ENCODE results near the gene TCEA3. TPM values are rescaled to one million over a fixed set of nuclear protein-coding genes. Genes with fewer than 3 reads are reported as not detected.
A peak's percentile ranks its signal among the peaks of the same experiment; 100 is the strongest.

Gene TCEA3
- total RNA-seq, 2 experiments from 2014 or later = 5.5 to 6.8 TPM

DNA sequence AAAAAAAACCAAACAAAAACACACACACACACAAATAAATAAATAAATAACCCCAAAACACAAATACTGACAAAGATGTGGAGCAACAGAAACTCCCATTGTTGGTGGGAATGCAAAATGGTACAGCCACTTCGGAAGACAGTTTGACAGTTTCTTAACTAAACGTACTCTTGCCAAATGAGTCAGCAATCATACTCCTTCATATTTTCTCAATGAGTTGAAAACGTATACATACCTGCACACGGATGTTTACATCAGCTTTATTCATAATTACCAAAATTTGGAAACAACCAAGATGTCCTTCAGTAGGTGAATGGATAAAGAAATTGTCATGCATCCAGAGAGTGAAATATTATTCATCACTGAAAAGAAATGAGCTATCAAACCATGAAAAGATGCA is 36.0 kb upstream of the TCEA3 start:
- peaks cover 4% of the 10 kb centered on the region for H3K4me1 Mint-ChIP-seq
- H3K4me3 Mint-ChIP-seq = no peak overlapping the region
- ATAC-seq = no peak
- CTCF ChIA-PET = interaction anchor here (0.6 kb wide), 1 partner anchor 55 kb away, joined by 3 read pairs; no protein-coding TSS in a partner anchor
- POLR2A ChIA-PET = no interaction called here
- H3K9me3 Mint-ChIP-seq (ENCODE audit: low read depth) = no peaks in the 10 kb centered on the region
- H3K36me3 Mint-ChIP-seq (ENCODE audit: low read depth) = no peaks in the 10 kb centered on the region
- DNase-seq = no peak
- no peak overlapping the region for H3K27ac Mint-ChIP-seq
- peaks cover 8% of the 10 kb centered on the region for H3K27me3 Mint-ChIP-seq
- intact Hi-C loops (cut with DNase I, micrococcal nuclease) = no loop called here

DNA sequence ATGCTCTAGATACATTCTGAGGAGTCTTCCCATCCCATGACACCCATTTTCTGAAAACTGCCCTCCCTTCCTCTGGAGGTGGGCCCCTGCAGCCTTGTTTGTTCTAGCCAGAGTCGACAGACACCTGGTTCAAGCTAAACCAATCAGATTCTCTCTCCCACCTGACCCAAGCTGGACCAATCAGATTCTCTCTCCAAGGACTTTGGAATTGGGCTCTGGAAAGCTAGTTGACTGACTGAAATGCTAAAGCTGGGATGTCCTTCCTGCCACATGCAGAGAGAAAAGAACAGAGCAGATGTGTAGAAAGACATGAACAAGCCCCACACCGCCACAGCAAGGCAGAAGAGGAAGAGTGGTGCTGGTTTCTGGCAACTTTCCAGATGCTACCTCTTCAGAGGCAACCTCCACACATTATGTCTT is 34.8 kb upstream of the TCEA3 start:
- no peaks in the 10 kb centered on the region for H3K9me3 Mint-ChIP-seq (ENCODE audit: low read depth)
- H3K4me3 Mint-ChIP-seq = no peak overlapping the region
- POLR2A ChIA-PET = no interaction called here
- intact Hi-C loops (cut with DNase I, micrococcal nuclease) = no loop called here
- CTCF ChIA-PET = interaction anchor here (1.0 to 1.2 kb wide), 2 partner anchors 38 to 178 kb away, joined by 3 to 6 read pairs; no protein-coding TSS in a partner anchor
- H3K4me1 Mint-ChIP-seq = peaks cover 4% of the 10 kb centered on the region
- no peak for ATAC-seq
- H3K36me3 Mint-ChIP-seq (ENCODE audit: low read depth) = no peaks in the 10 kb centered on the region
- H3K27me3 Mint-ChIP-seq = peaks cover 10% of the 10 kb centered on the region
- no peak for DNase-seq
- no peak overlapping the region for H3K27ac Mint-ChIP-seq

DNA sequence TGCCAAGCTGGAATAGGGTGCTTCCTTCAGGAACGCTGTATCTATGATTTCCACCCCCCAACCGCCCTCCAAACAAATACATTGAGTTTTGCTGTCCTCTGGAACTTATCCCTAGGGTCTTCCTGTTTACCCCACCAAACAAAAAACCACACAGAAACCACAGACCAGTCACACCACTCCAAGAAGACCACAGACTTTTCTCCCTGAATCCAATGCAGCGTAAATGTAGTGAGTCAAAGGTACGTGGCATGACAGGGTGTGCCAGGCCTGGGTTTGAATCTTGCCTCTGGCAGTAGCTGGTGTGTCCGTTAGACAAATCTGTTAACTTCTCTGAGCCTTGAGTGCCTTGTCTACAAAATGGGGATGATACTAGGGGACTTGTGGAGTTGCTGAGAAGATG is 31.7 kb upstream of the TCEA3 start:
- Mint-ChIP-seq H3K27ac (no peak overlapping the region), H3K4me3 (no peak overlapping the region), H3K4me1 (peaks cover 17% of the 10 kb centered on the region), H3K36me3 (ENCODE audit: low read depth) (no peaks in the 10 kb centered on the region), H3K9me3 (ENCODE audit: low read depth) (no peaks in the 10 kb centered on the region), H3K27me3 (peaks cover 5% of the 10 kb centered on the region)
- CTCF ChIA-PET = interaction anchor here (0.7 kb wide), 1 partner anchor 41 kb away, joined by 3 read pairs; no protein-coding TSS in a partner anchor
- DNase-seq (no peak), ATAC-seq (no peak)
- POLR2A ChIA-PET = no interaction called here
- intact Hi-C loops (cut with DNase I, micrococcal nuclease) = no loop called here

DNA sequence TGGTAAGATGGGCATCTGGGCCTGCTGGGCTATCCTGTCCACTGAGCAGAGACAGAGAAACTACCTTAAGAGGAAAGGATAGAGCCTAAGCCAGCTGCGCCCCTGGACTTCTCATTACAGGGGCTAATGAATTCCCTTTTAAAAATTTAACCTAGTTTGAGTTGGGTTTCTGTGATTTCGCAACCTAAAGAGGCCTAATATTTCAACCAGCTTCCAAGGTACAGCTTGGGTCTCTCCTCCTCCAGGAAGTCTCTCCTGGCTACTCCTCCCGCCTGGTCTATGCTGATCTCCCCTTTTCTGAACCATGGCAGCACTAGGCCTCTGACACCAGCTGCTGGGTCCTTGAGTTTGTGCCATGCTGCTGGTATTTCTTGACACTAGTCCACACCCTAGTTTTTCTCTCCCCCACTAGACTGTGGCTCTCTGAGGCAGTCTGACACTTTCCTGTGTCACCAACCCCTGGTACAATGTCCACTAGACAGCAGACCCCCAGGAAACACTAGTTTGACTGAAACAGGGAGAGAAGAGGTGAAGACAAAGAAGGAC is 29.0 kb upstream of the TCEA3 start:
- H3K9me3 Mint-ChIP-seq (ENCODE audit: low read depth) = no peaks in the 10 kb centered on the region
- intact Hi-C loops (cut with DNase I, micrococcal nuclease) = no loop called here
- H3K27me3 Mint-ChIP-seq = peaks cover 5% of the 10 kb centered on the region
- ATAC-seq (no peak), DNase-seq (no peak)
- POLR2A ChIA-PET = no interaction called here
- H3K36me3 Mint-ChIP-seq (ENCODE audit: low read depth) = no peaks in the 10 kb centered on the region
- CTCF ChIA-PET = interaction anchor here (0.7 to 1.1 kb wide), 2 partner anchors 43 to 302 kb away, joined by 3 to 4 read pairs; no protein-coding TSS in a partner anchor
- no peak overlapping the region for H3K27ac Mint-ChIP-seq
- peaks cover 17% of the 10 kb centered on the region for H3K4me1 Mint-ChIP-seq
- H3K4me3 Mint-ChIP-seq = no peak overlapping the region

DNA sequence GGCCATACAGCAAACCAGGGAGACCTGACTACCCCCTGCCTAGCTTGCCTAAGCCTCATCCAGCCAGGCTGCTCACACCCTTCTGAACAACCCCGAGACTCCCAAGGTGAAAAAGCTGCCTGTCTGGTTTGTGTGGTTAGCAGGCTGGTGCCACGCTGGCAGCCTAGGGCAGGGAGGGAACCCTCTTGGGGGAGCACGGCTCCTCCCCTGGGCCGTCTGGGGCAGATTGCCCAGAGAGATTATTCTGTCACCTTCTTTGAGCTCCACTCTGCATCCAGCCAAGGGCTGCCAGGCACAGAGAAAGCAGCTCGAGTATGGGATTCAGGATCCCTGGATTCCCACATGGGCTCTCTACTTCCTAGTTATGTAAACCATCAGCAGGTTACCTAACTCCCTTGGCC is 27.5 kb upstream of the TCEA3 start:
- Mint-ChIP-seq H3K27ac (no peak overlapping the region), H3K9me3 (ENCODE audit: low read depth) (no peaks in the 10 kb centered on the region)
- CTCF ChIA-PET = interaction anchor here (0.8 to 1.1 kb wide), 2 partner anchors 17 to 23 kb away, joined by 3 read pairs; no protein-coding TSS in a partner anchor

DNA sequence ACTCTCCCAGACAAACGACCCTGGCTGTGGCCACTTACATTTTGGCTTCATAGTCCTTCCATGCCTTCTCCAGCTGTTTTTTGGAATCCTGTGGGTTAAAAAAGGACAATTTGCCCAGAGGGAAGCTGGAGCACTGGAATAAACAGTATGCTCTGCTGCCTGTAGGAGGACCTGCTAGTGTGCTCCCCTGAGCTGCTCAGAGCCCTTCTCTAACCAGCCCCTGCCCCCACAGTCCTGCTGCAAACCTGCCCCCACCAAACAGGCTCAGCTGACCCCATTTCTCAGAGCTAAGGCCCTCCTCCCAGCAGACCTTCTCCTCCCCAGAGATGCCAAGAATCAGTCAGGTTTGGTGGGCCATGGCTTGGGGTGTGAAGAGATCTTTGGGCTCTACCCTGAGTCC is 26.9 kb upstream of the TCEA3 start:
- POLR2A ChIA-PET = interaction anchor here (0.6 kb wide), 1 partner anchor 75 kb away, joined by 3 read pairs; no protein-coding TSS in a partner anchor
- intact Hi-C loops (cut with DNase I, micrococcal nuclease) = no loop called here
- Mint-ChIP-seq H3K27ac (no peak overlapping the region), H3K36me3 (ENCODE audit: low read depth) (no peaks in the 10 kb centered on the region), H3K4me1 (peaks cover 16% of the 10 kb centered on the region), H3K27me3 (peaks cover 4% of the 10 kb centered on the region), H3K4me3 (no peak overlapping the region), H3K9me3 (ENCODE audit: low read depth) (no peaks in the 10 kb centered on the region)
- DNase-seq (no peak), ATAC-seq (no peak)
- CTCF ChIA-PET = interaction anchor here (0.7 to 1.1 kb wide), 3 partner anchors 17 to 69 kb away, joined by 3 read pairs; no protein-coding TSS in a partner anchor

More for the DNA sequence above, 27.5 kb upstream of the TCEA3 start:
- Mint-ChIP-seq H3K36me3 (ENCODE audit: low read depth) (no peaks in the 10 kb centered on the region), H3K27me3 (peaks cover 5% of the 10 kb centered on the region), H3K4me3 (no peak overlapping the region), H3K4me1 (peaks cover 17% of the 10 kb centered on the region)
- intact Hi-C loops (cut with DNase I, micrococcal nuclease) = no loop called here
- POLR2A ChIA-PET = no interaction called here
- ATAC-seq (peak; percentile 12), DNase-seq (peak; percentile 25)

DNA sequence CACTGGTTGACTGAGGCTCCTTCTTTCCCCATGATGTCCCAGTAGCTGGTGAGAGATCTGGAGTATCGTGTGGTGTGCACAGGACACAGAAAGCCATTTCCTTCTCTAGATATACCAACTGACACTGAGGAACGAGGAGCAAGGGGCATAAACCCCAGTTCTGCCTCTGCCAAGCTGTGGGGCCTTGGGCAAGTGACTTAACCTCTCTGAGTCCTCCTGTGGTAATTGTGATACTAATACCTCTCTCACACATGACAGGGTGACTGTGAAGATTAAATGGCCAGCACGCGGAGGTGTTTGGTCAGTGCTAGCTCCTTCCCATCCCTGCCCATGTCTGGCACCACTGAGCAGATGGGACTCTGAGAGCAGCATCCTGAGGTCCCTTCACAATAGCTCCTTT is 26.3 kb upstream of the TCEA3 start:
- H3K9me3 Mint-ChIP-seq (ENCODE audit: low read depth) = no peaks in the 10 kb centered on the region
- no peaks in the 10 kb centered on the region for H3K36me3 Mint-ChIP-seq (ENCODE audit: low read depth)
- no peak for ATAC-seq
- no peak overlapping the region for H3K27ac Mint-ChIP-seq
- no peak for DNase-seq
- H3K27me3 Mint-ChIP-seq = peaks cover 2% of the 10 kb centered on the region
- ChIA-PET POLR2A (interaction anchor here (0.6 kb wide), 1 partner anchor 75 kb away, joined by 3 read pairs; no protein-coding TSS in a partner anchor), CTCF (interaction anchor here (0.7 to 1.1 kb wide), 3 partner anchors 16 to 70 kb away, joined by 3 read pairs; no protein-coding TSS in a partner anchor)
- intact Hi-C loops (cut with DNase I, micrococcal nuclease) = no loop called here
- no peak overlapping the region for H3K4me3 Mint-ChIP-seq
- H3K4me1 Mint-ChIP-seq = peaks cover 13% of the 10 kb centered on the region

DNA sequence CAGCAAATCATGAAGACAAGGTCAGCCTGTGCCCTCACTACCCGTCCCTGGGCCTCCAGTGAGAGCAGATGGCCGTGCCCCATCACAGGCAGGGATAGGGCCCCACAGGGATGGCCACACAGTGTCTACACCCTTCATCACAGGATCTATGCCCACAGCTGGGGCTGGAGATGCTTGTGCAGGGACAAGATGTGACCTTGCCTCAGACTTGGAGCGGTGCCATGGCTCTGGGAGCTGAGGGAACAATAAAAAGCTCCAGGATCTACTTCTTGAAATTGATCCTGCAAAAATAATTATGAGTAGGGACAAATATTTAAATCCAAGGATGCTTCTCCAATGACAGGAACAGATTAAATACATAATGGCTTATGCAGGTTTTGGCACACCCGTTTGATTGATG is 25.4 kb upstream of the TCEA3 start:
- DNase-seq (no peak), ATAC-seq (no peak)
- no peak overlapping the region for H3K4me3 Mint-ChIP-seq
- CTCF ChIA-PET = no interaction called here
- no peaks in the 10 kb centered on the region for H3K27me3 Mint-ChIP-seq
- intact Hi-C loops (cut with DNase I, micrococcal nuclease) = no loop called here
- no peaks in the 10 kb centered on the region for H3K36me3 Mint-ChIP-seq (ENCODE audit: low read depth)
- H3K9me3 Mint-ChIP-seq (ENCODE audit: low read depth) = no peaks in the 10 kb centered on the region
- H3K4me1 Mint-ChIP-seq = peaks cover 13% of the 10 kb centered on the region
- POLR2A ChIA-PET = no interaction called here
- H3K27ac Mint-ChIP-seq = no peak overlapping the region

DNA sequence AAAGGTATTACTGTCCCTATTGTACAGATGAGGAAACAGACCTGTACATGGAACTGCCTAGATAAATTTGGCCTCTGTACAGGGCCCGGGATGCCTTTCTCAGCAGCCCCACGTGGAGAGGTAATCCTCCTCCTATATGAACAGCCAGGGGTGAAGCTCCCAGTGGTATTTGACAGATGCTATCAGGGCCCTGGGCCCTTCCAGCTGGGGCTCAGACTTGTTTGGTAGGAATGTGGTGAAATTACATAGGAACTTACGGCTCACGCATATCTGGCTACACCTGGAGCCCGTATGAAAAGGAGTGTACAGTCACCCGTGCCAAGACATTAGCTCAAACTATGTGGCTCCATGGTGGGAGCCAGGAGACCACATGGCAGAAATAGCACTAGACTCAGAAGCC is 24.8 kb upstream of the TCEA3 start:
- Mint-ChIP-seq H3K9me3 (ENCODE audit: low read depth) (no peaks in the 10 kb centered on the region), H3K4me3 (no peak overlapping the region), H3K27me3 (no peaks in the 10 kb centered on the region), H3K4me1 (peaks cover 13% of the 10 kb centered on the region), H3K36me3 (ENCODE audit: low read depth) (no peaks in the 10 kb centered on the region), H3K27ac (no peak overlapping the region)
- ChIA-PET POLR2A (interaction anchor here (0.6 kb wide), 1 partner anchor 71 kb away, joined by 15 read pairs; no protein-coding TSS in a partner anchor), CTCF (no interaction called here)
- ATAC-seq = no peak
- intact Hi-C loops (cut with DNase I, micrococcal nuclease) = no loop called here
- no peak for DNase-seq

DNA sequence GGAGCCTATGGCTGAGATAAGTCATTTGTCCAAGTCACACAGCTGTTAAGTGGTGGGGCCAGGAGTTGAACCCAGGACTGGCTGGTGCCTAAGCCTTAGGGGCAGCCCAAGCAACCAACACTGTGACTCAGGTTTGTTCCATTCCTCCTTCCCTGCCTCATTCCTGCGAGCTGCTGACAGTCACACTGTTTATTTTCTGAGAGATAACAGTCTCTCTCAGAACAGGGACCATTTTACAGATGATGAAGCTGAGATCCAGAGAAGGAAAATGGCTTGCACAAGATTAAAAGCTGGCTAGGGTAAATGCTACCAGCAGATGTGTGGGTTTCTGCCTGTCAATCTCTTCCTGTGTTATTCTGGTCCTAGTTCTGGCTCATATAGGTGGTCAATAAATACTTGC is 24.3 kb upstream of the TCEA3 start:
- Mint-ChIP-seq H3K27me3 (no peaks in the 10 kb centered on the region), H3K27ac (no peak overlapping the region), H3K9me3 (ENCODE audit: low read depth) (no peaks in the 10 kb centered on the region), H3K4me3 (no peak overlapping the region), H3K4me1 (peaks cover 13% of the 10 kb centered on the region), H3K36me3 (ENCODE audit: low read depth) (no peaks in the 10 kb centered on the region)
- intact Hi-C loops (cut with DNase I, micrococcal nuclease) = no loop called here
- no peak for ATAC-seq
- DNase-seq = no peak
- ChIA-PET CTCF (no interaction called here), POLR2A (interaction anchor here (0.6 kb wide), 1 partner anchor 71 kb away, joined by 15 read pairs; no protein-coding TSS in a partner anchor)

DNA sequence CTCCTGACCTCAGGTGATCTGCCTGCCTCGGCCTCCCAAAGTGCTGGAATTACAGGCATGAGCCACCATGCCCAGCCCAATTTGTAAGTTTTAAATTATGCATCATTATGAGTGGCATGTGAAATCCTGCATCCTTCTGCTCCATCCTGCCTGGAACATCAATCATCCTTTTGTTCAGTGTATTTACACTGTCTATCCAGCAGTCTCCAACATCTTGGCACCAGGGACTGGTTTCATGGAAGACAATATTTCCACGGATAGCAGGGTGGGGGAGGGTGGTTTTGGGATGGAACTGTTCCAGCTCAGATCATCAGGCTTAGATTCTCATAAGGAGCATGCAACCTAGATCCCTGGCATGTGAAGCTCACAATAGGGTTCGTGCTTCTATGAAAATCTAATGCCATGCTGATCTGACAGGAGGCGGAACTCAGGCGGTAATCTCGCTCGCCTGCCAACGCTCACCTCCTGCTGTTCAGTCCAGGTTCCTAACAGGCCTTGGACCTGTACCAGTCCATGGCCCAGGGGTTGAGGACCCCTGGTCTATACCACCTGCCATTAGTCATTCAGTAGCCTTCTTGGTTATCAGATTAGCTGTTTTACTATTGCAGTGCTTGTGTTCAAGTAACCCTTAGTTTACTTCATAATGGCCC is 22.2 kb upstream of the TCEA3 start:
- no peak overlapping the region for H3K27ac Mint-ChIP-seq
- H3K36me3 Mint-ChIP-seq (ENCODE audit: low read depth) = no peaks in the 10 kb centered on the region
- H3K27me3 Mint-ChIP-seq = no peaks in the 10 kb centered on the region
- intact Hi-C loops (cut with DNase I, micrococcal nuclease) = no loop called here
- no peaks in the 10 kb centered on the region for H3K9me3 Mint-ChIP-seq (ENCODE audit: low read depth)
- ATAC-seq (no peak), DNase-seq (no peak)
- H3K4me3 Mint-ChIP-seq = no peak overlapping the region
- POLR2A ChIA-PET = no interaction called here
- peaks cover 4% of the 10 kb centered on the region for H3K4me1 Mint-ChIP-seq
- CTCF ChIA-PET = interaction anchor here (0.6 to 1.0 kb wide), 3 partner anchors 51 to 169 kb away, joined by 3 to 4 read pairs (median 4); no protein-coding TSS in a partner anchor
